ENCODE measurements around the gene C2CD4A. TPM values are rescaled to one million over a fixed set of nuclear protein-coding genes. Genes with fewer than 3 reads are reported as not detected.

Gene C2CD4A, protein sequence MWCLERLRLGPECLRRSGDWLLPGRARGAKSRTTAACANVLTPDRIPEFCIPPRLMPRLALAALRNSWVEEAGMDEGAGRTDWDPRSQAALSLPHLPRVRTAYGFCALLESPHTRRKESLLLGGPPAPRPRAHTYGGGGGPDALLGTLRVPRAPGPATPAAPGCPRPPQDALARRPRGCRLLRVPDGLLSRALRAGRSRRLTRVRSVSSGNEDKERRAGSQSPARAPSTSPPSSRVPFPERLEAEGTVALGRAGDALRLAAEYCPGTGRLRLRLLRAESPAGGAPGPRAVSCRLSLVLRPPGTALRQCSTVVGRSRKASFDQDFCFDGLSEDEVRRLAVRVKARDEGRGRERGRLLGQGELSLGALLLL
- not detected in 2 replicates for polyA plus RNA-seq

GRCh38 chr15:62066663-62067447 is at the start of gene C2CD4A:
C2CD4A (plus strand) TSS chr15:62066977; CDS start chr15:62067614, 637 bp downstream.

GRCh38 chr15:62060113-62060895 is 6.5 kb upstream of the C2CD4A start, which contains the start of gene VPS13C:
VPS13C (minus strand) TSS chr15:62060447; CDS start chr15:62060374, 73 bp downstream.

Other genes with a start within 250 kb of the C2CD4A start
- 26.6 and 35.4 TPM in 2 replicates for gene VPS13C, start 6.5 kb upstream of the C2CD4A start, polyA plus RNA-seq
- 0.29 TPM in 1 of 2 replicates, not detected in the other for gene C2CD4B, start 98.3 kb downstream of the C2CD4A start, polyA plus RNA-seq

Measured in Purkinje cell (primary cell).